Endodermal cell (in vitro differentiated cells): ENCODE measurements around the gene PRKAR2B. TPM values are rescaled to one million over a fixed set of nuclear protein-coding genes. Genes with fewer than 3 reads are reported as not detected.

Experiments
- DNase-seq: peaks from one replicate; pipeline ENCODE4 v3.0.0-alpha.2; 2017
- H3K27ac ChIP-seq: 2 replicates; pipeline ENCODE4 v1.5.1; 2013; ENCODE audit warnings: mild to moderate bottlenecking, low read depth, low read length, moderate library complexity
- H3K27me3 ChIP-seq: 2 replicates; pipeline ENCODE4 v1.6.1; 2013; ENCODE audit warnings: mild to moderate bottlenecking, low read length, moderate library complexity; ENCODE audit not compliant: insufficient read depth, control insufficient read depth, poor library complexity, severe bottlenecking
- H3K36me3 ChIP-seq: 2 replicates; pipeline ENCODE4 v1.7.0; 2013; ENCODE audit warnings: mild to moderate bottlenecking, low read length, moderate library complexity; ENCODE audit not compliant: control insufficient read depth, insufficient read depth
- H3K4me1 ChIP-seq: one replicate; pipeline ENCODE4 v1.7.0; 2013; ENCODE audit warnings: low read length; ENCODE audit not compliant: control insufficient read depth, insufficient read depth
- H3K4me3 ChIP-seq: 2 replicates; pipeline ENCODE4 v1.5.1; 2013; ENCODE audit warnings: mild to moderate bottlenecking, low read length, moderate library complexity
- H3K9ac ChIP-seq: 2 replicates; pipeline ENCODE4 v1.6.1; 2013; ENCODE audit warnings: mild to moderate bottlenecking, low read length, moderate library complexity; ENCODE audit not compliant: poor library complexity, severe bottlenecking; ENCODE audit errors: extremely low read depth
- H3K9me3 ChIP-seq: 2 replicates; pipeline ENCODE4 v1.6.1; 2013; ENCODE audit warnings: mild to moderate bottlenecking, low read length, moderate library complexity; ENCODE audit not compliant: control insufficient read depth
- H3K27ac Mint-ChIP-seq: 2 replicates; pipeline ENCODE4 v1.8.0; 2020; ENCODE audit warnings: mixed read lengths
- H3K27me3 Mint-ChIP-seq: 2 replicates; pipeline ENCODE4 v1.8.0; 2021; ENCODE audit warnings: mild to moderate bottlenecking, mixed read lengths; ENCODE audit not compliant: insufficient read depth
- H3K36me3 Mint-ChIP-seq: 2 replicates; pipeline ENCODE4 v1.8.0; 2020; ENCODE audit warnings: low read depth, mixed read lengths
- H3K4me1 Mint-ChIP-seq: 2 replicates; pipeline ENCODE4 v1.8.0; 2020; ENCODE audit warnings: mixed read lengths
- H3K4me3 Mint-ChIP-seq: 2 replicates; pipeline ENCODE4 v1.8.0; 2020; ENCODE audit warnings: mild to moderate bottlenecking, moderate library complexity, mixed read lengths
- H3K9me3 Mint-ChIP-seq: 2 replicates; pipeline ENCODE4 v1.8.0; 2020; ENCODE audit warnings: mild to moderate bottlenecking, mixed read lengths
- CTCF ChIP-seq: fragments of 200-600 bp; sonication (generic); conservative IDR thresholded peaks from 2 replicates; pipeline ENCODE4 v1.5.0; 2021; ENCODE audit warnings: antibody characterized with exemption, mild to moderate bottlenecking
- WGBS, 2 experiments: methylation state at CpG; one replicate each; pipeline versions ENCODE4 v1.1.5 to v1.1.7; 2013; ENCODE audit warnings: missing lambda C conversion rate in 2 of 2, mixed read lengths in 1 of 2; ENCODE audit not compliant: insufficient coverage in 1 of 2, insufficient read length in 1 of 2; 5-methylcytosine and 5-hydroxymethylcytosine counted together
- total RNA-seq, 2 donors: library from RNA; stranded (reverse); fragmentation: NEBNext Ultra II Directional in 1 of 2; extraction: Animal tissue kit (Norgen Biotek cat#: 25700) in 1 of 2; gene quantifications; 2 replicates in 1 of 2; 3 replicates in 1 of 2; pipeline ENCODE4 v1.2.1, GENCODE V29; 2021

Gene PRKAR2B
- total RNA-seq, 2 donors from 2014 or later: 7.3 to 10.2 TPM

- Histone ChIP-seq H3K27me3 (no peaks in the 10 kb centered on the region), H3K36me3 (no peaks in the 10 kb centered on the region), H3K9ac (no peak overlapping the region), H3K4me1 (no peaks in the 10 kb centered on the region), H3K9me3 (no peaks in the 10 kb centered on the region), H3K4me3 (no peak overlapping the region), H3K27ac (no peak overlapping the region)
- H3K9me3 Mint-ChIP-seq: no peaks in the 10 kb centered on the region
- 91% methylated on average over 3 of the region's 3 CpGs; no CpG with 5 or more reads in 1 of the 2 experiments for WGBS, 2 experiments
- no peak overlapping the region for H3K4me3 Mint-ChIP-seq
- no peak for TF ChIP-seq CTCF
- no peaks in the 10 kb centered on the region for H3K4me1 Mint-ChIP-seq
- no peak for DNase-seq
- H3K27me3 Mint-ChIP-seq: no peaks in the 10 kb centered on the region
- H3K27ac Mint-ChIP-seq: no peak overlapping the region
- H3K36me3 Mint-ChIP-seq: no peaks in the 10 kb centered on the region
Observed at GRCh38 chr7:107002529-107002998, 41.9 kb upstream of the PRKAR2B start.

- Mint-ChIP-seq H3K36me3 (no peaks in the 10 kb centered on the region), H3K4me3 (no peak overlapping the region), H3K9me3 (no peaks in the 10 kb centered on the region), H3K27me3 (no peaks in the 10 kb centered on the region), H3K4me1 (no peaks in the 10 kb centered on the region), H3K27ac (no peak overlapping the region)
- 83 to 95% methylated on average over 6 of the region's 6 CpGs for WGBS, 2 experiments
- no peaks in the 10 kb centered on the region for H3K9me3 ChIP-seq
- H3K27ac ChIP-seq: no peak overlapping the region
- no peaks in the 10 kb centered on the region for H3K27me3 ChIP-seq
- no peaks in the 10 kb centered on the region for H3K4me1 ChIP-seq
- TF ChIP-seq CTCF: no peak
- H3K36me3 ChIP-seq: no peaks in the 10 kb centered on the region
- DNase-seq: no peak
- H3K9ac ChIP-seq: no peak overlapping the region
- H3K4me3 ChIP-seq: no peak overlapping the region
Observed at GRCh38 chr7:107007007-107007891, 37.3 kb upstream of the PRKAR2B start.

GRCh38 chr7:107007892-107008287 is 36.6 kb upstream of the PRKAR2B start:
- Histone ChIP-seq H3K4me1 (no peaks in the 10 kb centered on the region), H3K9me3 (no peaks in the 10 kb centered on the region), H3K36me3 (no peaks in the 10 kb centered on the region), H3K4me3 (no peak overlapping the region), H3K27me3 (no peaks in the 10 kb centered on the region), H3K9ac (no peak overlapping the region), H3K27ac (no peak overlapping the region)
- no peak for TF ChIP-seq CTCF
- Mint-ChIP-seq H3K9me3 (no peaks in the 10 kb centered on the region), H3K27ac (no peak overlapping the region), H3K27me3 (no peaks in the 10 kb centered on the region), H3K4me1 (no peaks in the 10 kb centered on the region), H3K36me3 (no peaks in the 10 kb centered on the region), H3K4me3 (no peak overlapping the region)
- DNase-seq: no peak
- 46 to 53% methylated on average over 2 of the region's 2 CpGs for WGBS, 2 experiments
